HCT116 (cell line): ENCODE measurements around the gene AMOTL1.

ENCODE experiments used
- CBX3 ChIP-seq: IDR thresholded peaks from 2 replicates; pipeline ENCODE4 v1.6.1; 2012; ENCODE audit warnings: low read depth
- CEBPB ChIP-seq: IDR thresholded peaks from 2 replicates; pipeline ENCODE4 v1.6.1; 2012; ENCODE audit warnings: low read depth
- EZH2 ChIP-seq: fragments of 200-600 bp; sonication (generic); IDR thresholded peaks from 2 replicates; pipeline ENCODE4 v1.6.1; 2017; ENCODE audit warnings: antibody characterized with exemption, mixed run types
- JUND ChIP-seq: IDR thresholded peaks from 2 replicates; pipeline ENCODE4 v1.6.1; 2012
- POLR2A ChIP-seq: IDR thresholded peaks from 2 replicates; pipeline ENCODE4 v1.7.0; 2011; ENCODE audit warnings: borderline replicate concordance; ENCODE audit not compliant: insufficient read depth, insufficient read length; ENCODE audit errors: extremely low read depth
- POLR2AphosphoS5 ChIP-seq: IDR thresholded peaks from 2 replicates; pipeline ENCODE4 v1.6.1; 2011; ENCODE audit warnings: mild to moderate bottlenecking, low read depth, low read length, moderate library complexity
- TCF7L2 ChIP-seq: IDR thresholded peaks from 2 replicates; pipeline ENCODE4 v1.7.0; 2011; ENCODE audit warnings: borderline replicate concordance, inconsistent platforms; ENCODE audit not compliant: insufficient read depth, insufficient read length; ENCODE audit errors: extremely low read depth
- YY1 ChIP-seq: IDR thresholded peaks from 2 replicates; pipeline ENCODE4 v1.6.1; 2011; ENCODE audit warnings: low read length, low read depth, moderate library complexity, mild to moderate bottlenecking; ENCODE audit not compliant: insufficient replicate concordance; ENCODE audit errors: extremely low read depth
- TF ChIP-seq, protein P1 (sequence below): IDR thresholded peaks from 2 replicates; pipeline ENCODE4 v1.6.1; 2012
- TF ChIP-seq, protein P2 (sequence below), 3 experiments: fragments of 200-600 bp in 1 of 3; sonication (generic) in 1 of 3; IDR thresholded peaks in 2 of 3; conservative IDR thresholded peaks in 1 of 3; 2 replicates each; pipeline ENCODE4 v1.5.1; 2012 to 2017; ENCODE audit warnings: low read depth in 2 of 3, low read length in 2 of 3, antibody characterized with exemption in 1 of 3, borderline replicate concordance in 1 of 3, control low read depth in 1 of 3, mild to moderate bottlenecking in 1 of 3, mixed read lengths in 1 of 3, mixed run types in 1 of 3, moderate library complexity in 1 of 3; ENCODE audit not compliant: insufficient read depth in 1 of 3
- TF ChIP-seq, protein P3 (sequence below): IDR thresholded peaks from 2 replicates; pipeline ENCODE4 v1.6.1; 2012
- TF ChIP-seq, protein P4 (sequence below): IDR thresholded peaks from 2 replicates; pipeline ENCODE4 v1.6.1; 2011; ENCODE audit warnings: mild to moderate bottlenecking, low read length, moderate library complexity; ENCODE audit not compliant: insufficient replicate concordance; ENCODE audit errors: extremely low read depth

DNA sequence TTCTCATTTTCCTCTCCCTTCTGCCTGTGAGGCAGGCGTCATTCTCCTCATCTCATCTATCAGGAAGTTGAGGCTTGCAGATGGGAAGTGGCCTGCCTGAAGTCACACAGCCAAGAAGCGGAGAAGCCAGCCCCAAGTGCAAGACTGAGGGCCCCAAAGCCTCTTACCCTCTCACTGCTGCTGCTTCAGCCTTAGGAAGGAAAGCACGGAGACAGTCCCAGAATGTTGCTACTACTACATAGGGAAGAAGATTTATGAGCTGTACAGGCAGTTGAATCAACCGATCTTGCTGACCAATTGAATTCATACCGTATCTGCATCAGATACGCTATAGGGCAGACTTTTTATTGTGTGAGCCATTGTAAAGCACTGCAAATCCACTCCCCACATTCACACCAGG, 116.2 kb downstream of the AMOTL1 start:
- no peak for TF ChIP-seq POLR2AphosphoS5
- TF ChIP-seq TCF7L2: no peak
- TF ChIP-seq POLR2A: no peak
- TF ChIP-seq CBX3: no peak
- TF ChIP-seq, protein P1, sequence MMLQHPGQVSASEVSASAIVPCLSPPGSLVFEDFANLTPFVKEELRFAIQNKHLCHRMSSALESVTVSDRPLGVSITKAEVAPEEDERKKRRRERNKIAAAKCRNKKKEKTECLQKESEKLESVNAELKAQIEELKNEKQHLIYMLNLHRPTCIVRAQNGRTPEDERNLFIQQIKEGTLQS: no peak
- TF ChIP-seq, protein P2, sequence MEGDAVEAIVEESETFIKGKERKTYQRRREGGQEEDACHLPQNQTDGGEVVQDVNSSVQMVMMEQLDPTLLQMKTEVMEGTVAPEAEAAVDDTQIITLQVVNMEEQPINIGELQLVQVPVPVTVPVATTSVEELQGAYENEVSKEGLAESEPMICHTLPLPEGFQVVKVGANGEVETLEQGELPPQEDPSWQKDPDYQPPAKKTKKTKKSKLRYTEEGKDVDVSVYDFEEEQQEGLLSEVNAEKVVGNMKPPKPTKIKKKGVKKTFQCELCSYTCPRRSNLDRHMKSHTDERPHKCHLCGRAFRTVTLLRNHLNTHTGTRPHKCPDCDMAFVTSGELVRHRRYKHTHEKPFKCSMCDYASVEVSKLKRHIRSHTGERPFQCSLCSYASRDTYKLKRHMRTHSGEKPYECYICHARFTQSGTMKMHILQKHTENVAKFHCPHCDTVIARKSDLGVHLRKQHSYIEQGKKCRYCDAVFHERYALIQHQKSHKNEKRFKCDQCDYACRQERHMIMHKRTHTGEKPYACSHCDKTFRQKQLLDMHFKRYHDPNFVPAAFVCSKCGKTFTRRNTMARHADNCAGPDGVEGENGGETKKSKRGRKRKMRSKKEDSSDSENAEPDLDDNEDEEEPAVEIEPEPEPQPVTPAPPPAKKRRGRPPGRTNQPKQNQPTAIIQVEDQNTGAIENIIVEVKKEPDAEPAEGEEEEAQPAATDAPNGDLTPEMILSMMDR (IDR thresholded peaks at IDR 0.05 in 2 of 3, conservative IDR thresholded peaks at IDR 0.05 in 1 of 3; ENCODE audit: borderline replicate concordance in 1 of 3, insufficient read depth in 1 of 3, low read depth in 2 of 3, low read length in 2 of 3): no peak
- TF ChIP-seq JUND: no peak
- TF ChIP-seq, protein P3, sequence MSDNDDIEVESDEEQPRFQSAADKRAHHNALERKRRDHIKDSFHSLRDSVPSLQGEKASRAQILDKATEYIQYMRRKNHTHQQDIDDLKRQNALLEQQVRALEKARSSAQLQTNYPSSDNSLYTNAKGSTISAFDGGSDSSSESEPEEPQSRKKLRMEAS: no peak
- no peak for TF ChIP-seq EZH2
- TF ChIP-seq CEBPB: no peak
- TF ChIP-seq, protein P4, sequence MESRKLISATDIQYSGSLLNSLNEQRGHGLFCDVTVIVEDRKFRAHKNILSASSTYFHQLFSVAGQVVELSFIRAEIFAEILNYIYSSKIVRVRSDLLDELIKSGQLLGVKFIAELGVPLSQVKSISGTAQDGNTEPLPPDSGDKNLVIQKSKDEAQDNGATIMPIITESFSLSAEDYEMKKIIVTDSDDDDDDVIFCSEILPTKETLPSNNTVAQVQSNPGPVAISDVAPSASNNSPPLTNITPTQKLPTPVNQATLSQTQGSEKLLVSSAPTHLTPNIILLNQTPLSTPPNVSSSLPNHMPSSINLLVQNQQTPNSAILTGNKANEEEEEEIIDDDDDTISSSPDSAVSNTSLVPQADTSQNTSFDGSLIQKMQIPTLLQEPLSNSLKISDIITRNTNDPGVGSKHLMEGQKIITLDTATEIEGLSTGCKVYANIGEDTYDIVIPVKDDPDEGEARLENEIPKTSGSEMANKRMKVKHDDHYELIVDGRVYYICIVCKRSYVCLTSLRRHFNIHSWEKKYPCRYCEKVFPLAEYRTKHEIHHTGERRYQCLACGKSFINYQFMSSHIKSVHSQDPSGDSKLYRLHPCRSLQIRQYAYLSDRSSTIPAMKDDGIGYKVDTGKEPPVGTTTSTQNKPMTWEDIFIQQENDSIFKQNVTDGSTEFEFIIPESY: no peak
- no peak for TF ChIP-seq YY1
